Femur (tissue), 1 donor: ENCODE results near the gene METTL27.
"Not testable (repeated sequence)": the region's sequence is repeated elsewhere in the genome, so short reads cannot be mapped to it uniquely, and the experiment has no call there.

Source experiments
- DNase-seq: peaks from one replicate; pipeline ENCODE4 v3.0.0-alpha.2; 2017

METTL27 gene

DNA sequence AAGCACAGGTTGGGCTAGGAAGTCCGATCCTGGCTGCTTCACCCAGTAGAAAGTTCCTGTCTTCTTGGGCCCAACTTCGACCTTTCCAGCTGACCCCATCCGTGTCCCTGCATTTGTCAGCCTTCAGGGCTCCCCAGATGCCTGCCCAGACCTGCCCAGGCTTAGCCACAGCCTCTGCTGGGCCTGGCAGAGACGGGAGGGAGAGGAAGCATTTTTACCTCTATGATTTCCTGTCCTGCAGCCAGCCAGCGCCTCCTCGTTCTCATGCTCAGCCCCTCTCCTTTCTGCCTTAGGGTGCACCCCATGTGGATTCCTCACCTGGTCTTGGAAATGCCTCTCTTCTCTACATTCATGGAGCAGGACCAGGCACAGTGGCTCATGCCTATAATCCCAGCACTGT is 3.7 kb downstream of the METTL27 start:
- no peak for DNase-seq

DNA sequence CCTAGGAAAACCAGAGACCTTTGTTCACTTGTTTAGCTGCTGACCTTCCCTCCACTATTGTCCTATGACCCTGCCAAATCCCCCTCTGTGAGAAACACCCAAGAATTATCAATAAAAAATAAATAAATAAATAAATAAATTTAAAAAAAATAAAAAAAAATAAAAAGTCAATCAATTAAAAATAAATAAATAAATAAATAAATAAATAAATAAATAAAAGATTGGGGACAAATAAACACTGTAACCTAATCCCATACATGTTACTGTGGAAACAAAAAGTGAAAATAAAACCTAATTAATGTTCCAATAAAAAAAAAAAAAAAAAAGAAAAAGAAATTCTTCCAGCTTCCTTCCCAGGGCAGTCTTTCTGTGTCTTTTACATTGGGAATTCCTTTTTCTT is 5.1 kb downstream of the METTL27 start:
- not testable (repeated sequence) for DNase-seq

DNA sequence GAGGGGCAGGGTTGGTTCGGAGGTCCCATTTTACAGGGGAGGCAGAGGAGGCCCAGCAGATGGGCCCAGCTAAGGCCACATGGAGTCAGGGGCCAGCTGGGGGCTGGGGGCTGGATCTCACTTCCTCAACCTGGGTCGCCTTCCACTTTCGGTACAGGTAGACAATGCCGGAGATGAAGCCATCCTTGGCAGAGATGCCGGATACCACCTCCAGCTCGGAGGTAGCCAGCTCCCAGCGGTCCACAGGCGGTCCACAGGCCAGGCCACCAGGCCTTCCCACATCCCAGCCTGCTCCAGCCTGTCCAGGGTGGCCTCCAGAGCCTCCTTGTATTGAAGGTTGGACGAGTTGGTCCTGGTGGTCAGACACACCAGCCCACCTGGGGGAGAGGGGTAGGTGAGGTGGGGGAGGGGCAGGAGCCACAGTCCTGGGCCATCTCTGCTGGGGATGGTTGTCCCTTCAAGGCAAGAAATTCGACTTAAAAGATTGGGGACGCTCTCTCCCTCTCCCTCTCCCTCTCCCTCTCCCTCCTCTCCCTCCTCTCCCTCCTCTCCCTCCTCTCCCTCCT is 7.6 kb downstream of the METTL27 start:
- DNase-seq = no peak

- DNase-seq = no peak
Measured at GRCh38 chr7:73833251-73833919, 8.9 kb downstream of the METTL27 start.

DNA sequence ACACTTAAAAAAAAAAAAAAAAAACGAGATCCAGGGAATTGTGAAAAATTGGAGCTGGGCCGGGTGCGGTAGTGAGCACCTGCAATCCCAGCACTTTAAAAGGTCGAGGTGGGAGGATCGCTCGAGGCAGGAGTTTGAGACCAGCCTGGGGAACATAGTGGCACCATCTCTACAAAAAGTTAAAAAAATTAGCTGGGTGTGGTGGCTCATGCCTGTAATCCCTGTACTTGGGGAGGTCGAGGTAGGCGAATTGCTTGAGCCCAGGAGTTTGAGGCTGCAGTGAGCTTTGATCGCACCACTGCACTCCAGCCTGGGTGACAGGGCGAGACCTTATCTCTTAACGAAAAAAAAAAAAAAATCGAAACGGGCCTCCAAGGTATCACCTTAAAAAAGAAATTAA is 9.5 kb downstream of the METTL27 start:
- DNase-seq = no peak

DNA sequence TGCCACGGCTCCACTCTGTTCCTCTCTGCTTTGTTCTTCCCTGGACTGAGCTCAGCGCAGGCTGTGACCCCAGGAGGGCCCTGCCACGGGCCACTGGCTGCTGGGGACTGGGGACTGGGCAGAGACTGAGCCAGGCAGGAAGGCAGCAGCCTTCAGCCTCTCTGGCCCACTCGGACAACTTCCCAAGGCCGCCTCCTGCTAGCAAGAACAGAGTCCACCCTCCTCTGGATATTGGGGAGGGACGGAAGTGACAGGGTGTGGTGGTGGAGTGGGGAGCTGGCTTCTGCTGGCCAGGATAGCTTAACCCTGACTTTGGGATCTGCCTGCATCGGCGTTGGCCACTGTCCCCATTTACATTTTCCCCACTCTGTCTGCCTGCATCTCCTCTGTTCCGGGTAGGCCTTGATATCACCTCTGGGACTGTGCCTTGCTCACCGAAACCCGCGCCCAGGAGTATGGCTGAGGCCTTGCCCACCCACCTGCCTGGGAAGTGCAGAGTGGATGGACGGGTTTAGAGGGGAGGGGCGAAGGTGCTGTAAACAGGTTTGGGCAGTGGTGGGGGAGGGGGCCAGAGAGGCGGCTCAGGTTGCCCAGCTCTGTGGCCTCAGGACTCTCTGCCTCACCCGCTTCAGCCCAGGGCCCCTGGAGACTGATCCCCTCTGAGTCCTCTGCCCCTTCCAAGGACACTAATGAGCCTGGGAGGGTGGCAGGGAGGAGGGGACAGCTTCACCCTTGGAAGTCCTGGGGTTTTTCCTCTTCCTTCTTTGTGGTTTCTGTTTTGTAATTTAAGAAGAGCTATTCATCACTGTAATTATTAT is 10.3 kb downstream of the METTL27 start:
- no peak for DNase-seq

DNA sequence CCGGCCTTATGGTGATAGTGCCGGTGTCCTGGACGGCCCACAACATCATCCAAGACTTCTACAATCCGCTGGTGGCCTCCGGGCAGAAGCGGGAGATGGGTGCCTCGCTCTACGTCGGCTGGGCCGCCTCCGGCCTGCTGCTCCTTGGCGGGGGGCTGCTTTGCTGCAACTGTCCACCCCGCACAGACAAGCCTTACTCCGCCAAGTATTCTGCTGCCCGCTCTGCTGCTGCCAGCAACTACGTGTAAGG is 10.8 kb downstream of the METTL27 start:
- no peak for DNase-seq

DNA sequence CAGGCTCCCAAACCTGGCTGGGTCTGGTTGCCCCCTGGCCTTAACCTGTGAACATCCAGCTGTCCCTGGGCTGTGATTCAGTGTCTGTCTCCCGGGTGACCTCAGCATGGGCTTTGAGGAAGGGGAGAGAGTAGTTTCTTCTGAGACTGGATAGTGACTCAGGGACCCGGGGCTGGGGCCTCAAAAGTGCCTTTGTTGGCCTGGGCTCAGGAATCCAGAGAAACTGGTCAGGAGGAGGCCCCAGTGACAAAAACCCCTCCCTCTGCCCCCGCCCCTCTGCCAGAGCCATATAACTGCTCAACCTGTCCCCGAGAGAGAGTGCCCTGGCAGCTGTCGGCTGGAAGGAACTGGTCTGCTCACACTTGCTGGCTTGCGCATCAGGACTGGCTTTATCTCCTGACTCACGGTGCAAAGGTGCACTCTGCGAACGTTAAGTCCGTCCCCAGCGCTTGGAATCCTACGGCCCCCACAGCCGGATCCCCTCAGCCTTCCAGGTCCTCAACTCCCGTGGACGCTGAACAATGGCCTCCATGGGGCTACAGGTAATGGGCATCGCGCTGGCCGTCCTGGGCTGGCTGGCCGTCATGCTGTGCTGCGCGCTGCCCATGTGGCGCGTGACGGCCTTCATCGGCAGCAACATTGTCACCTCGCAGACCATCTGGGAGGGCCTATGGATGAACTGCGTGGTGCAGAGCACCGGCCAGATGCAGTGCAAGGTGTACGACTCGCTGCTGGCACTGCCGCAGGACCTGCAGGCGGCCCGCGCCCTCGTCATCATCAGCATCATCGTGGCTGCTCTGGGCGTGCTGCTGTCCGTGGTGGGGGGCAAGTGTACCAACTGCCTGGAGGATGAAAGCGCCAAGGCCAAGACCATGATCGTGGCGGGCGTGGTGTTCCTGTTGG is 11.4 kb downstream of the METTL27 start, which contains the start of gene CLDN4:
Gene CLDN4, plus strand, starts transcription at position 316 of the 903 bp plus-strand sequence. Its CDS starts 206 bp downstream, at position 522.
- no peak for DNase-seq

DNA sequence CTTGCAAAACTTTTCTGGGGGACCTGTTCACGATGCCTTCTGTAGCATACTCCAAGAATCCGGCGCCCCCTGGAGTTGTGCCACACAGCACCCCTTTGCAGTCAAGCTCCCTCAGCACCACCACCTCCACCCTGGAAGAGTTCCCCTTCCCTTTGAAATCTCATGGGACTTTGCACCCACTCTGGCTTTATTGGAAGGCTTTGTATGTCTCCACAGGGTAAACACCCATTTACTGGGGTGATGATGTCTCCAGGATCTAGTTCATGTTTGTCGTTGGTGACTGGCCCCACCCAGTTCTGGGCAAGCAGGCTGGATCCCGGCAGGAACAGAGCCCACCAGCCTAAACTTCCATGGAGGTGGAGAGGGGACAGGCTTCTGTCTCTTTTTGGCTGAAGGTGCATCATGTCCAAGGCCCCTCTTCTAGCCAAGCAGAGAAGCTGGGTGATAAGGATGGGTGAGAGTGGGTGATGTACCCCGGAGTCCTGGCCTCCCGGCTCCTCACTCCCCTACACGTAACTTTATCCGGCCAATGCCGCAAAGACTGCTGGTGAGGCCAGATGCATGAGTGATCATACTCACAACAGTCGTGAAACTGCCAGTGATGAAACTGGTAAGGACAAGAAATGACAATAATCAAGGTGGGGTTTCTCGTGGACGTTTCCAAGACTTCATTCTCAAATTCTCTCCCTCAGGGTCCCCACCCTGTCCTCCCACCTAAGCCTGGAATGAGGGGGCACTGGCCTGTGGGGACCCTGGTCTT is 12.2 kb downstream of the METTL27 start:
- no peak for DNase-seq

- no peak for DNase-seq
Measured at GRCh38 chr7:73829505-73829904, 12.8 kb downstream of the METTL27 start.

DNA sequence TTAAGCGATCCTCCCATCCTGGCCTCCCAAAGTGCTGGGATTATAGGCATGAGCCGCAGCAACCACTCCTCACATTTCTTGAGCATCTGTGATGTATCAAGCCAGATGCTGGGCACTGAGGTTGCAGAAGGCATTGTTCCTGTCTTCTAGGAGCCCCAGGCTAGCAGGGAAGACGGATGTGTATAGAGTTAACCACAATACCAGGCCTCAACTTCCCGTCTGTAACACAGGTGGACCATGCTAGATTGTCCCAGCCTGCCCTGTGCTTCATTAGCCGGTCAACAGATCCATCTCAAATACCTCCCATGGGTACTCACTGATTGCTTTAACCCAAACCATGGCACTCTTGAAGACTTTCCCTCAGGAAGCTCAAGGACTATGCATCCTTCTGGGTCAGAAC is 13.3 kb downstream of the METTL27 start:
- DNase-seq = no peak

- DNase-seq = no peak
Measured at GRCh38 chr7:73828107-73828803, 14.1 kb downstream of the METTL27 start.

- DNase-seq = no peak
Measured at GRCh38 chr7:73827567-73828106, 14.7 kb downstream of the METTL27 start.

- no peak for DNase-seq
Measured at GRCh38 chr7:73824986-73825385, 17.3 kb downstream of the METTL27 start.

DNA sequence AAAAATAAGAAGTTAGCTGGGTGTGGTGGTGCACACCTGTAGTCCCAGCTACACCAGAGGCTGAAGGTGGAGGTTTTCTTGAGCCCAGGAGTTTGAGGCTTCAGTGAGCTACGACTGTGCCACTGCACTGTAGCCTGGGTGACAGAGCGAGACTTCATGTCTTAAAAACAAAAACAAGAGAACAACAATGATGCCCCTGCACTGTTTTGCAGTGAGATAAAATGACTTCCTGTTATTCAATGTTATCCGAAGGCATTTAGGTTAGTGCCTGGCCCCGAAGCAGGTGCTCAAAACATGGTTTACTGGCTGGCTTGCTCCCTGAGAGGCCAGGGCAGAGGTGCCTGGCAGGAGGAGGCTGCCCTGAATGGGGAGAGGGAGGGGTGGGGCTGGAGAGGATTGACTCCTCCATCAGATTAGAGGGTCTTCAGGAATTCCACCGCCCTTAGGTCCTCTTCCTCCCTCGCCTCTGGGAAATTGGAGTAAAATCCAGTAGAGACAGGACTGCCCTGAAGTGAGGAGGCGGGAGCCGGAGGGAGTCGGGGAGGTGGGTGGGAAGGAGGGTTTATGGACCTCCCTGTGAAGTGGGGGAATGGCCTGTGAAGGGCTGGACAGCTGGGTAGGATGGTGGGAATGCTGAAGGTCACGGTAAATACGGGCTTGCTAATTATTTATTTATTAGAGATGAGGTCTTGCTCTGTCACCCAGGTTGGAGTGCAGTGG is 18.3 kb downstream of the METTL27 start:
- DNase-seq = no peak

- DNase-seq = no peak
Measured at GRCh38 chr7:73823257-73823656, 19.1 kb downstream of the METTL27 start.

DNA sequence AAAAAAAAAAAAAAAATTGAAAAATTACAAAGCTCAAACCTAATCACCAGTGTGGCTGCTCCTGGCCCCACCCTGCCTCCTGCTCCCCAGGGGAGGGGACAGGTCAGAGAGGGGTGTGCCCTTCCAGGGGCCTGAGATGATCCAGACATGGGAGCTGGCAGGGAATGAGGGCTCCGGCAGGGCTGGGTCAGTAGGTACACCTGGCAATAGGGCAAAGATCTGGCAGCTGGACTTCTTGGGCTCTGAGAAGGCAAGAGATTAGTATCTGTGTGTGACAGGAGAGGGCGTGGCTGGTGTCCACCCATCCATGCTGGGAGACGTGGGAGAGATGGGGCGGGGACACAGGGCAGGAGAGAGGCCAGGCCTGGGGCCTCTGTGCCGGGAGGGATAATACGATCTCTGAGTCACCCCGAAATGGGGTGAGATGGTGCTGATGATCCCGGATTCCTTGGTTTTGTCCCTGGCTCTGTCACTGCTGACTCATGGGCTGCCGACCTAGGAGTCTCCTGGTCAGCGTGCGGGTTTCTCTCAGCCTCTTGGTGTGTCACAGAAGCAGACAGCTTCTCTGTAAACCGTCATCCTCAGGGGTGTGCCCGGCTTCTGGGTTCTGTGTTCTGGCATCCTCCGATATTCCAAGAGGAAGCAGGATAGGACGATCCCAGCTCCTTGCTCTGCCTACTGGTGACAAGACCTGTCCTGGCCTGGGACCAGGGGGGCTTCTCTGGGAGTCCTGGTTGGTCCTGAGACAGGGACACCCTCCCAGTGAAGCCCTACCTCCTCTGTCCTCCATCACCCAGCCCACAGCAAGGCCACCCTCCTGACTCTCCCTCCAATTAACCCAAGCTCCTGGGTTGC is 19.8 kb downstream of the METTL27 start:
- no peak for DNase-seq

DNA sequence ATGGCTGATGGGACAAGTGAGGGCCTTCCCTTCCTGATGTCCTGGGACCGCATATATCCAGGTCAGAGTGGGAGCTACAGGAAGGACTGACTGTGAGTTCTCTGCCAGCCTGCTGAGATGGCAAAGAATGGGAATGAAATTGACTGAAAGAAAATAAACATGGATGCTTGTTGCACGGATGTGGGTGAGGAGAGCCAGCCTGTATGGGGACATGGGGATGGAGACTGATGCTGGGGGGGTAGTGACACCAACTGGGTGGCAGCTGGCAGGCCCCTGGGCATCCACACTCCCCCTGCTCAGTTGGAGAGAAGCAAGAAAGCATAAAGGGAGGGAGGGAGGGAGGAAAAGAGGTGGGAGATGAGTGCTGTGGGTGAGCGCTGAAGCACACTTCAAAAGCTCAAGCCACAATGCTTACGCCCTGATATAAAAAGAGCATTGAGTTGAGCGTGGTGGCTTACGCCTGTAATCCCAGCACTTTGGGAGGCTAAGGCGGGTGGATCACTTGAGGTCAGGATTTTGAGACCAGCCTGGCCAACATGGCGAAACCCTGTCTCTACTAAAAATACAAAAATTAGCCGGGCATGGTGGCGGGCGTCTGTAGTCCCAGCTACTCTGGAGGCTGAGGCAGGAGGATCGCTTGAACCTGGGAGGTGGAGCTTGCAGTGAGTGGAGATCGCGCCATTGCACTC is 20.6 kb downstream of the METTL27 start:
- DNase-seq = not testable (repeated sequence)

DNA sequence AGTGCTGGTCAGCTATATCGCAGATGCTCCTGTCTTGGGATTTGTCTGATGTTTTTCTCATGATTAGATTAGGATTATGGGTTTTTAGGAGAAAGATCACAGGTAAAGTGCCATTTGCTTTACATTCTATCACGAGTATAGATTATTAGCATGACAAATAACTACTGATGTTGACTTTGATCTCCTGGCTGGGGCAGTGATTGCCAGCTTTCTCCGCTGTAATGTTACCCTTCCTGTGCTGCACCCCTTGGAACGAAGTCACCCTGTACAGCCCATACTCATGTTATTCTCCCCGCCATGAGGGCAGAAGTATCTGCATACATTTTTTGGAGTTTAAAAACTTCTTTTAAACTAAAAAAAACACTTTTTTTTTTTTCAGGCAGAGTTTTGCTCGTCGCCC is 22.3 kb downstream of the METTL27 start:
- no peak for DNase-seq
